GM12878 (cell line): ENCODE results near the gene TTC39C.

Experiments
- E2F4 ChIP-seq: IDR thresholded peaks from 2 replicates; pipeline ENCODE4 v1.6.1; 2012; ENCODE audit warnings: low read depth, low read length, improper control_type of control experiment
- ELK1 ChIP-seq: IDR thresholded peaks from 2 replicates; pipeline ENCODE4 v1.6.1; 2012; ENCODE audit warnings: low read depth, low read length, improper control_type of control experiment
- EZH2 ChIP-seq: IDR thresholded peaks from 2 replicates; pipeline ENCODE4 v1.6.1; 2012; ENCODE audit warnings: low read depth, mild to moderate bottlenecking, control low read depth, inconsistent platforms, low read length, borderline replicate concordance; ENCODE audit not compliant: control insufficient read depth
- JUNB ChIP-seq: IDR thresholded peaks from 2 replicates; pipeline ENCODE4 v1.6.1; 2016; ENCODE audit warnings: antibody characterized with exemption, mild to moderate bottlenecking
- POLR2A ChIP-seq: IDR thresholded peaks from 2 replicates; pipeline ENCODE4 v1.6.1; 2011; ENCODE audit warnings: low read depth, mild to moderate bottlenecking, low read length
- POLR2AphosphoS5 ChIP-seq: IDR thresholded peaks from 2 replicates; pipeline ENCODE4 v1.6.1; 2011; ENCODE audit warnings: mild to moderate bottlenecking, low read length, inconsistent platforms
- RAD51 ChIP-seq: fragments of 450-650 bp; IDR thresholded peaks from 2 replicates; pipeline ENCODE4 v1.6.1; 2016; ENCODE audit warnings: moderate library complexity, mild to moderate bottlenecking, inconsistent platforms
- RFX5 ChIP-seq: IDR thresholded peaks from 2 replicates; pipeline ENCODE4 v1.6.1; 2011; ENCODE audit warnings: low read depth, low read length, improper control_type of control experiment
- STAT1 ChIP-seq: fragments of 450-650 bp; conservative IDR thresholded peaks from 2 replicates; pipeline ENCODE4 v1.6.1; 2014; ENCODE audit warnings: antibody characterized with exemption, mild to moderate bottlenecking
- TBL1XR1 ChIP-seq: IDR thresholded peaks from 2 replicates; pipeline ENCODE4 v1.6.1; 2012; ENCODE audit warnings: low read depth, low read length, improper control_type of control experiment
- ZNF274 ChIP-seq: IDR thresholded peaks from one replicate; pipeline ENCODE4 v1.8.0; 2011; ENCODE audit not compliant: insufficient read length, insufficient read depth
- TF ChIP-seq, protein P1 (sequence below), 3 experiments: IDR thresholded peaks in 2 of 3; conservative IDR thresholded peaks in 1 of 3; 2 replicates each; pipeline ENCODE4 v1.5.1; 2011; ENCODE audit warnings: low read depth in 3 of 3, low read length in 3 of 3, mild to moderate bottlenecking in 3 of 3, control low read depth in 2 of 3, moderate library complexity in 2 of 3, inconsistent platforms in 1 of 3, mixed read lengths in 1 of 3; ENCODE audit not compliant: control insufficient read depth in 2 of 3, insufficient read depth in 1 of 3; ENCODE audit errors: extremely low read depth in 1 of 3
- TF ChIP-seq, protein P2 (sequence below): fragments of 450-650 bp; IDR thresholded peaks from 2 replicates; pipeline ENCODE4 v1.6.1; 2017; ENCODE audit warnings: mild to moderate bottlenecking, moderate library complexity

- TF ChIP-seq, protein P1, sequence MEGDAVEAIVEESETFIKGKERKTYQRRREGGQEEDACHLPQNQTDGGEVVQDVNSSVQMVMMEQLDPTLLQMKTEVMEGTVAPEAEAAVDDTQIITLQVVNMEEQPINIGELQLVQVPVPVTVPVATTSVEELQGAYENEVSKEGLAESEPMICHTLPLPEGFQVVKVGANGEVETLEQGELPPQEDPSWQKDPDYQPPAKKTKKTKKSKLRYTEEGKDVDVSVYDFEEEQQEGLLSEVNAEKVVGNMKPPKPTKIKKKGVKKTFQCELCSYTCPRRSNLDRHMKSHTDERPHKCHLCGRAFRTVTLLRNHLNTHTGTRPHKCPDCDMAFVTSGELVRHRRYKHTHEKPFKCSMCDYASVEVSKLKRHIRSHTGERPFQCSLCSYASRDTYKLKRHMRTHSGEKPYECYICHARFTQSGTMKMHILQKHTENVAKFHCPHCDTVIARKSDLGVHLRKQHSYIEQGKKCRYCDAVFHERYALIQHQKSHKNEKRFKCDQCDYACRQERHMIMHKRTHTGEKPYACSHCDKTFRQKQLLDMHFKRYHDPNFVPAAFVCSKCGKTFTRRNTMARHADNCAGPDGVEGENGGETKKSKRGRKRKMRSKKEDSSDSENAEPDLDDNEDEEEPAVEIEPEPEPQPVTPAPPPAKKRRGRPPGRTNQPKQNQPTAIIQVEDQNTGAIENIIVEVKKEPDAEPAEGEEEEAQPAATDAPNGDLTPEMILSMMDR (IDR thresholded peaks at IDR 0.05 in 2 of 3, conservative IDR thresholded peaks at IDR 0.05 in 1 of 3; ENCODE audit: control insufficient read depth in 2 of 3, extremely low read depth in 1 of 3, insufficient read depth in 1 of 3, low read depth in 3 of 3, low read length in 3 of 3): no peak
- TF ChIP-seq RFX5 (no peak), E2F4 (no peak), EZH2 (0 out of 2 replicates have a peak, but pooled peaks have one; percentile 83), ZNF274 (no peak), TBL1XR1 (peak; percentile 93), ELK1 (no peak; the same call in 1 of the 2 replicates), JUNB (peak; percentile 90), RAD51 (no peak), POLR2AphosphoS5 (peak; percentile 54), STAT1 (no peak), POLR2A (0 out of 2 replicates have a peak, but pooled peaks have one; percentile 32)
- TF ChIP-seq, protein P2, sequence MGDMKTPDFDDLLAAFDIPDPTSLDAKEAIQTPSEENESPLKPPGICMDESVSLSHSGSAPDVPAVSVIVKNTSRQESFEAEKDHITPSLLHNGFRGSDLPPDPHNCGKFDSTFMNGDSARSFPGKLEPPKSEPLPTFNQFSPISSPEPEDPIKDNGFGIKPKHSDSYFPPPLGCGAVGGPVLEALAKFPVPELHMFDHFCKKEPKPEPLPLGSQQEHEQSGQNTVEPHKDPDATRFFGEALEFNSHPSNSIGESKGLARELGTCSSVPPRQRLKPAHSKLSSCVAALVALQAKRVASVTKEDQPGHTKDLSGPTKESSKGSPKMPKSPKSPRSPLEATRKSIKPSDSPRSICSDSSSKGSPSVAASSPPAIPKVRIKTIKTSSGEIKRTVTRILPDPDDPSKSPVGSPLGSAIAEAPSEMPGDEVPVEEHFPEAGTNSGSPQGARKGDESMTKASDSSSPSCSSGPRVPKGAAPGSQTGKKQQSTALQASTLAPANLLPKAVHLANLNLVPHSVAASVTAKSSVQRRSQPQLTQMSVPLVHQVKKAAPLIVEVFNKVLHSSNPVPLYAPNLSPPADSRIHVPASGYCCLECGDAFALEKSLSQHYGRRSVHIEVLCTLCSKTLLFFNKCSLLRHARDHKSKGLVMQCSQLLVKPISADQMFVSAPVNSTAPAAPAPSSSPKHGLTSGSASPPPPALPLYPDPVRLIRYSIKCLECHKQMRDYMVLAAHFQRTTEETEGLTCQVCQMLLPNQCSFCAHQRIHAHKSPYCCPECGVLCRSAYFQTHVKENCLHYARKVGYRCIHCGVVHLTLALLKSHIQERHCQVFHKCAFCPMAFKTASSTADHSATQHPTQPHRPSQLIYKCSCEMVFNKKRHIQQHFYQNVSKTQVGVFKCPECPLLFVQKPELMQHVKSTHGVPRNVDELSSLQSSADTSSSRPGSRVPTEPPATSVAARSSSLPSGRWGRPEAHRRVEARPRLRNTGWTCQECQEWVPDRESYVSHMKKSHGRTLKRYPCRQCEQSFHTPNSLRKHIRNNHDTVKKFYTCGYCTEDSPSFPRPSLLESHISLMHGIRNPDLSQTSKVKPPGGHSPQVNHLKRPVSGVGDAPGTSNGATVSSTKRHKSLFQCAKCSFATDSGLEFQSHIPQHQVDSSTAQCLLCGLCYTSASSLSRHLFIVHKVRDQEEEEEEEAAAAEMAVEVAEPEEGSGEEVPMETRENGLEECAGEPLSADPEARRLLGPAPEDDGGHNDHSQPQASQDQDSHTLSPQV: no peak
Measured at GRCh38 chr18:24019641-24020331, 5.2 kb downstream of the TTC39C start.
